OCI-LY1 (cell line): ENCODE measurements around the gene ACSM4.

Source experiments
- CTCF ChIP-seq: fragments of 200-600 bp; sonication (generic), shearing (Covaris generic); IDR thresholded peaks from 2 replicates; pipeline ENCODE4 v1.5.1; 2017; ENCODE audit warnings: mild to moderate bottlenecking, antibody characterized with exemption, low read length, moderate library complexity, mixed read lengths
- EZH2 ChIP-seq: fragments of 200-600 bp; sonication (generic), shearing (Covaris generic); IDR thresholded peaks from 2 replicates; pipeline ENCODE4 v1.8.0; 2017; ENCODE audit warnings: borderline replicate concordance, mixed run types, mild to moderate bottlenecking, antibody characterized with exemption, low read length, moderate library complexity, mixed read lengths

GRCh38 chr12:7259060-7259459, 44.8 kb upstream of the ACSM4 start:
- no peak for TF ChIP-seq CTCF
- no peak for TF ChIP-seq EZH2
